Measurements from ENCODE around the gene NRXN3. TPM values are rescaled to one million over a fixed set of nuclear protein-coding genes. Genes with fewer than 3 reads are reported as not detected.

The NRXN3 gene
- total RNA-seq, 4 donors from 2014 or later = 0.19 to 1.4 (median 0.40) TPM

DNA sequence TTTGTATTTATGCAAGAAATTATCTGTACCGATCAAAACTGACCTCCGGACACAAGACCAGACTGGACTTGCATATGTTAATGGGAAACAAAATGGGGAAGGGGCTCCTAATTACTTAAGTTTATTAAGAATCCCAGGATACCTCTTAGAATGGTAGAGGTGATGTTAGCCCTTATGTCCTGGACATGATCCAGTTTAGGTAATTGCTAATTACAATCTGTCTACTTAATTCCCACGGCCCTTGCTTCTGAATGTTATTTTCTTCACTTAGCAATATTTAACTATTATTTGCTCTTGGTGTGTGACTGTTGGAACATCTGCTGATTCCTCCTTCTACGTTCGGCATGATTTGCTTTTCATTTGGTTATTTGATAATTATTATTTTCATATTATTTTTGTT lies 1397.1 kb downstream of the NRXN3 start:
- no peak for ATAC-seq (ENCODE audit: low FRiP score)
- TF ChIP-seq CTCF (IDR thresholded peaks at IDR 0.05) = no peak
- no peak for DNase-seq (ENCODE audit: low spot score)

DNA sequence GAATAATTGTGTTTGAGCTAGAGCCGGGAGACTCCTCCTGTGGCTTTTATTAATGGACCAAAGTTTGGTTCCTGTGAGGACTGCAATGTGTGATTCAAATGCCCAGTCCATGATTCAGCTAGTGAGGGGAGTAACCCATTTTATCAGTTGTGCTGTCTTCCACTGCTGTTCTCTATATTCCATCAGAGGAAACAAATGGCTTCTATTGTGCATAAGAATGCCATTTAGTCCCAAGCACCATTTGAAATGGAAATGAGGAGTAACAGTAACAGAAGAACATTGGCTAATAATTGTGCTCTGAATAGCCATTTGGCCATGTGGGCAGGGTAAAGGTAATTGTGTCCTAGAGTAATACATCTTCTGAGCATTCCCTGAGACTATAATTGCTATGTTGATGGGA lies 1398.4 kb downstream of the NRXN3 start:
- no peak for TF ChIP-seq CTCF (IDR thresholded peaks at IDR 0.05)
- DNase-seq (ENCODE audit: low spot score) = no peak
- ATAC-seq (ENCODE audit: low FRiP score) = no peak

DNA sequence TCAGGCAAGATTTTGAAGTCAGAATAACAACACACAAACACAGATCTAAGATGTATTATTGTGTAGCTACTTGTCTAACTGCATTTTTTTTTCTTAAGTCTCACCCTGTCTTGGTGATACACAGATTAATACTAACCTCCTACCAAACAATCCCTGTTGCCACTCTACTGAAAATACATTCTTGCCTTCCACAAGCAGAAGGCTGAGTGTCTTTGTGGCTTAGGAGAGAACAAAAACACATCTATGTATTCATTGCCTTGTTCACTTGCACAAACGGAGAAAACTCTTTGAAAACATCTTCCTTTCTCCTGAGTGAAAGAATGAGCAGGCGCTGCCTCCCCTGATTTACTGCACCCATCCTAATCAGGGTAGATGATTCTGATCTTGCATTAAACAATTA lies 1398.9 kb downstream of the NRXN3 start:
- no peak for TF ChIP-seq CTCF (IDR thresholded peaks at IDR 0.05)
- no peak for ATAC-seq (ENCODE audit: low FRiP score)
- no peak for DNase-seq (ENCODE audit: low spot score)

- ATAC-seq (ENCODE audit: low FRiP score) = no peak
- TF ChIP-seq CTCF (IDR thresholded peaks at IDR 0.05) = no peak
- DNase-seq (ENCODE audit: low spot score) = no peak
These were observed 1400.5 kb downstream of the NRXN3 start for GRCh38 chr14:79570648-79571047.

GRCh38 chr14:79571366-79571765 lies 1401.2 kb downstream of the NRXN3 start:
- ATAC-seq (ENCODE audit: low FRiP score) (no peak), DNase-seq (ENCODE audit: low spot score) (no peak)
- TF ChIP-seq CTCF (IDR thresholded peaks at IDR 0.05) = no peak

GRCh38 chr14:79573486-79573885 lies 1403.3 kb downstream of the NRXN3 start:
- no peak for TF ChIP-seq CTCF (IDR thresholded peaks at IDR 0.05)
- no peak for DNase-seq (ENCODE audit: low spot score)
- ATAC-seq (ENCODE audit: low FRiP score) = no peak

GRCh38 chr14:79575032-79575431 lies 1404.9 kb downstream of the NRXN3 start:
- DNase-seq (ENCODE audit: low spot score) = no peak
- ATAC-seq (ENCODE audit: low FRiP score) = no peak
- TF ChIP-seq CTCF (IDR thresholded peaks at IDR 0.05) = no peak

Data from omental fat pad (tissue), 4 donors.